Skin of body (tissue), 1 donor: ENCODE data around the gene SMCP. TPM values are rescaled to one million over a fixed set of nuclear protein-coding genes. Genes with fewer than 3 reads are reported as not detected.

Source experiments
- total RNA-seq: library from RNA; depleted of rRNA; stranded (reverse); fragments of >200 nt; gene quantifications from one replicate; pipeline ENCODE4 v1.2.3, GENCODE V29; 2014

The SMCP gene
- total RNA-seq, 1 donor from 2014 or later = not detected

Other genes with a start within 250 kb of the SMCP start
- gene LCE2D, start 214.9 kb upstream of the SMCP start, total RNA-seq = 0.49 TPM
- 3.4 TPM for gene LCE2C, start 203.0 kb upstream of the SMCP start, total RNA-seq
- gene LCE2B, start 192.2 kb upstream of the SMCP start, total RNA-seq = 5.9 TPM
- 1.2 TPM for gene LCE2A, start 180.0 kb upstream of the SMCP start, total RNA-seq
- not detected for gene LCE4A, start 170.2 kb upstream of the SMCP start, total RNA-seq
- gene KPRP, start 120.3 kb upstream of the SMCP start, total RNA-seq = 0.89 TPM
- gene LCE1F, start 103.2 kb upstream of the SMCP start, total RNA-seq = not detected
- gene LCE1E, start 92.1 kb upstream of the SMCP start, total RNA-seq = 0.59 TPM
- 1.4 TPM for gene LCE1D, start 81.6 kb upstream of the SMCP start, total RNA-seq
- 9.3 TPM for gene LCE1C, start 71.7 kb upstream of the SMCP start, total RNA-seq
- 1.9 TPM for gene LCE1B, start 66.4 kb upstream of the SMCP start, total RNA-seq
- 1.7 TPM for gene LCE1A, start 50.8 kb upstream of the SMCP start, total RNA-seq
- 4.4 TPM for gene LCE6A, start 35.5 kb upstream of the SMCP start, total RNA-seq
- not detected for gene LCE7A, start 18.3 kb upstream of the SMCP start, total RNA-seq
- gene IVL, start 30.2 kb downstream of the SMCP start, total RNA-seq = 71.5 TPM
- 1.8 TPM for gene SPRR5, start 68.9 kb downstream of the SMCP start, total RNA-seq
- 17.7 TPM for gene SPRR4, start 92.3 kb downstream of the SMCP start, total RNA-seq
- gene SPRR1A, start 105.8 kb downstream of the SMCP start, total RNA-seq = 6.1 TPM
- 0.69 TPM for gene SPRR3, start 123.4 kb downstream of the SMCP start, total RNA-seq
- gene SPRR1B, start 152.9 kb downstream of the SMCP start, total RNA-seq = 22.3 TPM
- 11.3 TPM for gene SPRR2D, start 162.8 kb downstream of the SMCP start, total RNA-seq
- gene SPRR2A, start 179.2 kb downstream of the SMCP start, total RNA-seq = 1.6 TPM
- not detected for gene SPRR2B, start 193.3 kb downstream of the SMCP start, total RNA-seq
- gene SPRR2E, start 216.2 kb downstream of the SMCP start, total RNA-seq = 16.7 TPM
- gene SPRR2F, start 235.2 kb downstream of the SMCP start, total RNA-seq = not detected